ENCODE results near the gene CCDC197. TPM values are rescaled to one million over a fixed set of nuclear protein-coding genes. Genes with fewer than 3 reads are reported as not detected.

Gene CCDC197
- total RNA-seq, 2 experiments from 2014 or later: not detected

- TF ChIP-seq CTCF (conservative IDR thresholded peaks at IDR 0.05; ENCODE audit: low read length): no peak
- TF ChIP-seq EZH2phosphoT487 (IDR thresholded peaks at IDR 0.05; ENCODE audit: borderline replicate concordance, low read depth, low read length): no peak
- intact Hi-C loops (cut with micrococcal nuclease; ENCODE audit: unreplicated experiment): no loop called here
- H2AFZ ChIP-seq (ENCODE audit: low read length): peak within 1 kb of the TSS; percentile 81
These were observed 20.5 kb upstream of the CCDC197 start, which contains the start of gene ASB2 for GRCh38 chr14:93976477-93977057. TSS of gene ASB2 (minus strand) at chr14:93976570. CDS start at chr14:93964539, 12,031 bp downstream.

GRCh38 chr14:93977171-93977570 is 19.9 kb upstream of the CCDC197 start:
- no peaks in the 10 kb centered on the region for H3K9me3 ChIP-seq (ENCODE audit: low read length)
- ChIA-PET CTCF (ENCODE audit: unreplicated experiment) (interaction anchor here (0.6 to 1.1 kb wide), 2 partner anchors 9 to 21 kb away, joined by 3 read pairs; no protein-coding TSS in a partner anchor), POLR2A (interaction anchor here (0.5 to 9.4 kb wide), 5 partner anchors 9 to 25 kb away, joined by 4 to 70 read pairs (median 6); no protein-coding TSS in a partner anchor)
- no peaks in the 10 kb centered on the region; the same call in 1 of the 2 replicates for H3K36me3 ChIP-seq (ENCODE audit: insufficient read depth, low read length)
- intact Hi-C loops (cut with micrococcal nuclease; ENCODE audit: unreplicated experiment): no loop called here
- H3K9me2 ChIP-seq (ENCODE audit: insufficient read depth, low read length): no peaks in the 10 kb centered on the region
- H2AFZ ChIP-seq (ENCODE audit: low read length): peak overlapping the region; percentile 81; the same call in 1 of the 2 replicates
- no peak for TF ChIP-seq CTCF (conservative IDR thresholded peaks at IDR 0.05; ENCODE audit: low read length)
- TF ChIP-seq EZH2phosphoT487 (IDR thresholded peaks at IDR 0.05; ENCODE audit: borderline replicate concordance, low read depth, low read length): no peak
- DNase-seq (ENCODE audit: low spot score): no peak
- peak overlapping the region; percentile 59 for H3K4me3 ChIP-seq (ENCODE audit: low read depth, low read length, poor library complexity, severe bottlenecking)
- no TSS peak for BruUV-seq (replicated peaks)
- H4K20me1 ChIP-seq (ENCODE audit: insufficient read depth, low read length): no peaks in the 10 kb centered on the region
- peak overlapping the region; percentile 84 for H3K4me2 ChIP-seq (ENCODE audit: low read length)
- H3K27ac ChIP-seq (ENCODE audit: low read depth, low read length, poor library complexity, severe bottlenecking): peak overlapping the region; percentile 81
- peaks cover 78% of the 10 kb centered on the region for H3K4me1 ChIP-seq (ENCODE audit: insufficient read depth, low read length, poor library complexity, severe bottlenecking)
- H3K79me2 ChIP-seq (ENCODE audit: insufficient read depth, low read depth, low read length): no peaks in the 10 kb centered on the region

More at GRCh38 chr14:93976477-93977057, 20.5 kb upstream of the CCDC197 start, which contains the start of gene ASB2:
- Histone ChIP-seq H3K4me2 (ENCODE audit: low read length) (peak within 1 kb of the TSS; percentile 84), H3K79me2 (ENCODE audit: insufficient read depth, low read depth, low read length) (no peaks in the 10 kb centered on the region), H3K4me3 (ENCODE audit: low read depth, low read length, poor library complexity, severe bottlenecking) (peak within 1 kb of the TSS; percentile 59), H3K4me1 (ENCODE audit: insufficient read depth, low read length, poor library complexity, severe bottlenecking) (peaks cover 84% of the 10 kb centered on the region), H4K20me1 (ENCODE audit: insufficient read depth, low read length) (no peaks in the 10 kb centered on the region), H3K27ac (ENCODE audit: low read depth, low read length, poor library complexity, severe bottlenecking) (peak within 1 kb of the TSS; percentile 81), H3K9me3 (ENCODE audit: low read length) (no peaks in the 10 kb centered on the region), H3K36me3 (ENCODE audit: insufficient read depth, low read length) (no peaks in the 10 kb centered on the region; the same call in 1 of the 2 replicates), H3K9me2 (ENCODE audit: insufficient read depth, low read length) (no peaks in the 10 kb centered on the region)
- no TSS peak for BruUV-seq (replicated peaks)
- ChIA-PET CTCF (ENCODE audit: unreplicated experiment) (interaction anchor here (1.1 kb wide), 1 partner anchor 9 kb away, joined by 3 read pairs; no protein-coding TSS in a partner anchor), POLR2A (interaction anchor here (1.1 to 9.4 kb wide), 3 partner anchors 8 to 17 kb away, joined by 5 to 70 read pairs (median 6); no protein-coding TSS in a partner anchor)
- peak; percentile 46 for DNase-seq (ENCODE audit: low spot score)

Measured in OCI-LY7 (cell line).